Measurements from ENCODE around the gene EEF1B2. TPM values are rescaled to one million over a fixed set of nuclear protein-coding genes. Genes with fewer than 3 reads are reported as not detected.

Gene EEF1B2
- total and polyA plus RNA-seq, 2 of the 8 experiments (the other 6 are each of a cell fraction or from before 2014, with no cell fraction given), result 504 to 679 TPM

DNA sequence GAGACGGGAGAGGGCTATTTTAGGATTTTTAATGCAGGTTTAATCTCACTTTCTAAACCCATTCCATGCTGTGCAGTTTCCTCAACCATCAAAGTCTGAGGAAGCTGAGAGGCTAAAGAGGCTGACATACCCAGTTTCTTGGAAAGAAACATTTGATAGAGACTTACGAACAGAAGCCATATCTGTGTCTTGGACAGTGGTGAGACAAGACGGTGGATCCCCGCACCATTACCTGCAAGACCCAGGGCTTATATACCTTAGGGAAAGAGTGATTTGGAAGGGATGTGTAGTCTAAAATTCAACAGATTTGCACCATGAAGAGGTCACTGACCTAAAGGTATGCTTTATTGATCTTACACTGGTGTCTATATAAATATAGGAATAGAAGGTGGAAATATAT lies 13.5 kb downstream of the EEF1B2 start (continued):
- TF ChIP-seq, protein P1, sequence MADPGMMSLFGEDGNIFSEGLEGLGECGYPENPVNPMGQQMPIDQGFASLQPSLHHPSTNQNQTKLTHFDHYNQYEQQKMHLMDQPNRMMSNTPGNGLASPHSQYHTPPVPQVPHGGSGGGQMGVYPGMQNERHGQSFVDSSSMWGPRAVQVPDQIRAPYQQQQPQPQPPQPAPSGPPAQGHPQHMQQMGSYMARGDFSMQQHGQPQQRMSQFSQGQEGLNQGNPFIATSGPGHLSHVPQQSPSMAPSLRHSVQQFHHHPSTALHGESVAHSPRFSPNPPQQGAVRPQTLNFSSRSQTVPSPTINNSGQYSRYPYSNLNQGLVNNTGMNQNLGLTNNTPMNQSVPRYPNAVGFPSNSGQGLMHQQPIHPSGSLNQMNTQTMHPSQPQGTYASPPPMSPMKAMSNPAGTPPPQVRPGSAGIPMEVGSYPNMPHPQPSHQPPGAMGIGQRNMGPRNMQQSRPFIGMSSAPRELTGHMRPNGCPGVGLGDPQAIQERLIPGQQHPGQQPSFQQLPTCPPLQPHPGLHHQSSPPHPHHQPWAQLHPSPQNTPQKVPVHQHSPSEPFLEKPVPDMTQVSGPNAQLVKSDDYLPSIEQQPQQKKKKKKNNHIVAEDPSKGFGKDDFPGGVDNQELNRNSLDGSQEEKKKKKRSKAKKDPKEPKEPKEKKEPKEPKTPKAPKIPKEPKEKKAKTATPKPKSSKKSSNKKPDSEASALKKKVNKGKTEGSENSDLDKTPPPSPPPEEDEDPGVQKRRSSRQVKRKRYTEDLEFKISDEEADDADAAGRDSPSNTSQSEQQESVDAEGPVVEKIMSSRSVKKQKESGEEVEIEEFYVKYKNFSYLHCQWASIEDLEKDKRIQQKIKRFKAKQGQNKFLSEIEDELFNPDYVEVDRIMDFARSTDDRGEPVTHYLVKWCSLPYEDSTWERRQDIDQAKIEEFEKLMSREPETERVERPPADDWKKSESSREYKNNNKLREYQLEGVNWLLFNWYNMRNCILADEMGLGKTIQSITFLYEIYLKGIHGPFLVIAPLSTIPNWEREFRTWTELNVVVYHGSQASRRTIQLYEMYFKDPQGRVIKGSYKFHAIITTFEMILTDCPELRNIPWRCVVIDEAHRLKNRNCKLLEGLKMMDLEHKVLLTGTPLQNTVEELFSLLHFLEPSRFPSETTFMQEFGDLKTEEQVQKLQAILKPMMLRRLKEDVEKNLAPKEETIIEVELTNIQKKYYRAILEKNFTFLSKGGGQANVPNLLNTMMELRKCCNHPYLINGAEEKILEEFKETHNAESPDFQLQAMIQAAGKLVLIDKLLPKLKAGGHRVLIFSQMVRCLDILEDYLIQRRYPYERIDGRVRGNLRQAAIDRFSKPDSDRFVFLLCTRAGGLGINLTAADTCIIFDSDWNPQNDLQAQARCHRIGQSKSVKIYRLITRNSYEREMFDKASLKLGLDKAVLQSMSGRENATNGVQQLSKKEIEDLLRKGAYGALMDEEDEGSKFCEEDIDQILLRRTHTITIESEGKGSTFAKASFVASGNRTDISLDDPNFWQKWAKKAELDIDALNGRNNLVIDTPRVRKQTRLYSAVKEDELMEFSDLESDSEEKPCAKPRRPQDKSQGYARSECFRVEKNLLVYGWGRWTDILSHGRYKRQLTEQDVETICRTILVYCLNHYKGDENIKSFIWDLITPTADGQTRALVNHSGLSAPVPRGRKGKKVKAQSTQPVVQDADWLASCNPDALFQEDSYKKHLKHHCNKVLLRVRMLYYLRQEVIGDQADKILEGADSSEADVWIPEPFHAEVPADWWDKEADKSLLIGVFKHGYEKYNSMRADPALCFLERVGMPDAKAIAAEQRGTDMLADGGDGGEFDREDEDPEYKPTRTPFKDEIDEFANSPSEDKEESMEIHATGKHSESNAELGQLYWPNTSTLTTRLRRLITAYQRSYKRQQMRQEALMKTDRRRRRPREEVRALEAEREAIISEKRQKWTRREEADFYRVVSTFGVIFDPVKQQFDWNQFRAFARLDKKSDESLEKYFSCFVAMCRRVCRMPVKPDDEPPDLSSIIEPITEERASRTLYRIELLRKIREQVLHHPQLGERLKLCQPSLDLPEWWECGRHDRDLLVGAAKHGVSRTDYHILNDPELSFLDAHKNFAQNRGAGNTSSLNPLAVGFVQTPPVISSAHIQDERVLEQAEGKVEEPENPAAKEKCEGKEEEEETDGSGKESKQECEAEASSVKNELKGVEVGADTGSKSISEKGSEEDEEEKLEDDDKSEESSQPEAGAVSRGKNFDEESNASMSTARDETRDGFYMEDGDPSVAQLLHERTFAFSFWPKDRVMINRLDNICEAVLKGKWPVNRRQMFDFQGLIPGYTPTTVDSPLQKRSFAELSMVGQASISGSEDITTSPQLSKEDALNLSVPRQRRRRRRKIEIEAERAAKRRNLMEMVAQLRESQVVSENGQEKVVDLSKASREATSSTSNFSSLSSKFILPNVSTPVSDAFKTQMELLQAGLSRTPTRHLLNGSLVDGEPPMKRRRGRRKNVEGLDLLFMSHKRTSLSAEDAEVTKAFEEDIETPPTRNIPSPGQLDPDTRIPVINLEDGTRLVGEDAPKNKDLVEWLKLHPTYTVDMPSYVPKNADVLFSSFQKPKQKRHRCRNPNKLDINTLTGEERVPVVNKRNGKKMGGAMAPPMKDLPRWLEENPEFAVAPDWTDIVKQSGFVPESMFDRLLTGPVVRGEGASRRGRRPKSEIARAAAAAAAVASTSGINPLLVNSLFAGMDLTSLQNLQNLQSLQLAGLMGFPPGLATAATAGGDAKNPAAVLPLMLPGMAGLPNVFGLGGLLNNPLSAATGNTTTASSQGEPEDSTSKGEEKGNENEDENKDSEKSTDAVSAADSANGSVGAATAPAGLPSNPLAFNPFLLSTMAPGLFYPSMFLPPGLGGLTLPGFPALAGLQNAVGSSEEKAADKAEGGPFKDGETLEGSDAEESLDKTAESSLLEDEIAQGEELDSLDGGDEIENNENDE (IDR thresholded peaks at IDR 0.05; ENCODE audit: insufficient replicate concordance, low read length), result no peak
- TF ChIP-seq CEBPB (IDR thresholded peaks at IDR 0.05; ENCODE audit: low read depth, low read length) (no peak), SP1 (IDR thresholded peaks at IDR 0.05; ENCODE audit: low read depth, low read length) (no peak), NANOG (IDR thresholded peaks at IDR 0.05; ENCODE audit: insufficient read depth, low read depth, low read length, poor library complexity, severe bottlenecking) (no peak), EGR1 (IDR thresholded peaks at IDR 0.05; ENCODE audit: borderline replicate concordance, low read depth, low read length) (no peak), SP4 (IDR thresholded peaks at IDR 0.05; ENCODE audit: low read length) (no peak)

Measured in H1 (cell line).